ENCODE measurements around the gene ENKUR. TPM values are rescaled to one million over a fixed set of nuclear protein-coding genes. Genes with fewer than 3 reads are reported as not detected.

Gene ENKUR
- total RNA-seq, 1 donor from 2014 or later, result not detected

- no peak overlapping the region for H3K4me3 ChIP-seq (ENCODE audit: low read depth, low read length)
- no peak for TF ChIP-seq CTCF (conservative IDR thresholded peaks at IDR 0.05; ENCODE audit: low read depth, low read length)
- DNase-seq (ENCODE audit: low read depth), result no peak
Observed at GRCh38 chr10:24938525-24938924, 77.4 kb downstream of the ENKUR start.

GRCh38 chr10:24938076-24938475, 77.9 kb downstream of the ENKUR start:
- TF ChIP-seq CTCF (conservative IDR thresholded peaks at IDR 0.05; ENCODE audit: low read depth, low read length), result no peak
- DNase-seq (ENCODE audit: low read depth), result no peak
- no peak overlapping the region for H3K4me3 ChIP-seq (ENCODE audit: low read depth, low read length)

- H3K4me3 ChIP-seq (ENCODE audit: low read depth, low read length), result no peak overlapping the region
- DNase-seq (ENCODE audit: low read depth), result no peak
- no peak for TF ChIP-seq CTCF (conservative IDR thresholded peaks at IDR 0.05; ENCODE audit: low read depth, low read length)
Observed at GRCh38 chr10:24935504-24936292, 80.3 kb downstream of the ENKUR start.

Other genes with a start within 250 kb of the ENKUR start
- 25.7 and 27.8 TPM in 2 replicates for gene PRTFDC1, start 63.6 kb downstream of the ENKUR start, total RNA-seq
- 0.58 and 2.4 TPM in 2 replicates for gene THNSL1, start 454 bp upstream of the ENKUR start, total RNA-seq
- not detected in 2 replicates for gene GPR158, start 158.8 kb upstream of the ENKUR start, total RNA-seq

Data from epithelial cell of proximal tubule (primary cell).